Stimulated activated CD4-positive, alpha-beta T cell treated with anti-CD3 and anti-CD28 coated beads, TNF-alpha, amount 100 ng/mL, for 1 hour (primary cell): Measurements from ENCODE around the gene SYCE3.
"Not testable (repeated sequence)": the region's sequence is repeated elsewhere in the genome, so short reads cannot be mapped to it uniquely, and the experiment has no call there.

Experiments used
- DNase-seq, 3 donors: peaks; one replicate each; pipeline ENCODE4 v3.0.0-alpha.2; 2020; ENCODE audit warnings: low read depth in 3 of 3, low spot score in 1 of 3

Gene SYCE3

GRCh38 chr22:50522806-50523438 lies 39.8 kb downstream of the SYCE3 start:
- no peak for DNase-seq

- DNase-seq, result no peak
These were observed 40.4 kb downstream of the SYCE3 start for GRCh38 chr22:50522208-50522805.

- DNase-seq, result no peak
These were observed 41.0 kb downstream of the SYCE3 start for GRCh38 chr22:50521710-50522109.

- DNase-seq, result no peak
These were observed 41.8 kb downstream of the SYCE3 start for GRCh38 chr22:50520826-50521453.

GRCh38 chr22:50520184-50520583 lies 42.5 kb downstream of the SYCE3 start:
- not testable (repeated sequence) for DNase-seq

- no peak for DNase-seq
These were observed 43.6 kb downstream of the SYCE3 start for GRCh38 chr22:50519151-50519550.

GRCh38 chr22:50518606-50519005 lies 44.1 kb downstream of the SYCE3 start:
- no peak for DNase-seq

GRCh38 chr22:50517495-50518260 lies 45.0 kb downstream of the SYCE3 start:
- no peak for DNase-seq

- DNase-seq, result no peak
These were observed 45.8 kb downstream of the SYCE3 start for GRCh38 chr22:50516891-50517290.

GRCh38 chr22:50516068-50516467 lies 46.7 kb downstream of the SYCE3 start:
- DNase-seq, result no peak

- DNase-seq, result no peak
These were observed 49.5 kb downstream of the SYCE3 start for GRCh38 chr22:50513175-50513574.

- DNase-seq, result no peak
These were observed 53.8 kb downstream of the SYCE3 start for GRCh38 chr22:50508897-50509296.

GRCh38 chr22:50507991-50508884 lies 54.5 kb downstream of the SYCE3 start, which contains the start of gene NCAPH2:
NCAPH2 (plus strand) TSS chr22:50508224; CDS start chr22:50508338, 114 bp downstream.
- DNase-seq, result peak; percentile 93 to 98 (median 96)

GRCh38 chr22:50507421-50507990 lies 55.2 kb downstream of the SYCE3 start, which contains the start of gene LMF2:
LMF2 (minus strand) TSS chr22:50507702; CDS start chr22:50507675, 27 bp downstream.
- peak; percentile 90 to 96 (median 93) for DNase-seq

GRCh38 chr22:50506611-50507420 lies 55.9 kb downstream of the SYCE3 start:
- no peak for DNase-seq

GRCh38 chr22:50505776-50506610 lies 56.7 kb downstream of the SYCE3 start:
- DNase-seq, result no peak

GRCh38 chr22:50505276-50505775 lies 57.4 kb downstream of the SYCE3 start:
- no peak for DNase-seq
